Measurements from ENCODE around the gene GNPTG.

- TF ChIP-seq CTCF (conservative IDR thresholded peaks at IDR 0.05) (no peak), EZH2 (IDR thresholded peaks at IDR 0.05; ENCODE audit: low read depth) (no peak)
These were observed 45.9 kb upstream of the GNPTG start for GRCh38 chr16:1305823-1306222.
